Measurements from ENCODE around the gene SLIT3.

DNA sequence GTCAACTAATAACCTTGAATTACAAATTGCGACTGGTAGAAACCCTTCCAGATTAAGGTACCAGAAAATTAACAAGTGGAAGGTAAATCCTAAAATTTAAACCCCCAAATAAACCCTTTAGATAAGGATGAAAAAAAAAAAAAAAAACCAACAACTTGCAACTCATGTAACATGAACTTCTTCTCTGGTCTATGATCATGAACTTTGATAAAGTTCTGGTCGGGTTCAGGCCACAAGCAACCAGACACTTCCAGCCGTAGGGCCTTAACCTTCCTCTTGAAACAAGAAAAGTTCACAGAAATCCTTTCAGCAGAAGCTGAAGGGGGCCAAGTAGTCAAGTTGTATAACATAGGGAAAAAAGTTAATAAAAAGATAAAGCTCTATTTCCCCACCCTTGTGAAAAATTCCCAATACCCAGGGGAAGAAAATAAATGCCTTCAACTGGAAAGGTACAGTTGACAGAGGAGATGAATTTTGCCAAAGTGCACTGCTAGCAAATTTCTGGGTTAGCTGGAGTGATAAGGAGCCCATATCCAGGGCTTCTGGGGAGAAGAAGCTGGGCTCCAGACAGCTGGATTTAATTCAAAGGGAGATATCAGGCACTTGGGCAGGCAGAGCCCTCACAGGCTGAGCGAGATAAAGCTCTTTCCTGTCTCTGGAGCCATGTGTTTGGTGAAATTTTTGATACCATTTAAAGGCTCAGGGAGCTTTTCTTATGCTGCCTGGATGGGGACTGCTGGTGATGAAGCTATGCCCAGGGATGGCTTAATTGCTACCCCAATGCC lies 487.6 kb downstream of the SLIT3 start:
- no peak for TF ChIP-seq EP300 (IDR thresholded peaks at IDR 0.05)
- TF ChIP-seq, protein P1, sequence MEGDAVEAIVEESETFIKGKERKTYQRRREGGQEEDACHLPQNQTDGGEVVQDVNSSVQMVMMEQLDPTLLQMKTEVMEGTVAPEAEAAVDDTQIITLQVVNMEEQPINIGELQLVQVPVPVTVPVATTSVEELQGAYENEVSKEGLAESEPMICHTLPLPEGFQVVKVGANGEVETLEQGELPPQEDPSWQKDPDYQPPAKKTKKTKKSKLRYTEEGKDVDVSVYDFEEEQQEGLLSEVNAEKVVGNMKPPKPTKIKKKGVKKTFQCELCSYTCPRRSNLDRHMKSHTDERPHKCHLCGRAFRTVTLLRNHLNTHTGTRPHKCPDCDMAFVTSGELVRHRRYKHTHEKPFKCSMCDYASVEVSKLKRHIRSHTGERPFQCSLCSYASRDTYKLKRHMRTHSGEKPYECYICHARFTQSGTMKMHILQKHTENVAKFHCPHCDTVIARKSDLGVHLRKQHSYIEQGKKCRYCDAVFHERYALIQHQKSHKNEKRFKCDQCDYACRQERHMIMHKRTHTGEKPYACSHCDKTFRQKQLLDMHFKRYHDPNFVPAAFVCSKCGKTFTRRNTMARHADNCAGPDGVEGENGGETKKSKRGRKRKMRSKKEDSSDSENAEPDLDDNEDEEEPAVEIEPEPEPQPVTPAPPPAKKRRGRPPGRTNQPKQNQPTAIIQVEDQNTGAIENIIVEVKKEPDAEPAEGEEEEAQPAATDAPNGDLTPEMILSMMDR (IDR thresholded peaks at IDR 0.05) = no peak

Data from esophagus muscularis mucosa (tissue), 3 donors.